Caco-2 (cell line): ENCODE measurements around the gene OTOGL. TPM values are rescaled to one million over a fixed set of nuclear protein-coding genes. Genes with fewer than 3 reads are reported as not detected.

Experiments
- BruUV-seq: library from RNA; stranded (reverse); fragments of 400-500 nt; replicated peaks from 2 replicates; lab custom pipeline; 2021; lab: Mats Ljungman, UMichigan
- CTCF ChIA-PET: fragments of 300-600 bp; sonication (Branson Sonifier 250); formaldehyde crosslinking; loops from one replicate; lab custom pipeline; 2022; ENCODE audit warnings: antibody characterized with exemption; lab: Charles Lee
- POLR2A ChIA-PET: fragments of 300-600 bp; sonication (Branson Sonifier 250); formaldehyde crosslinking; loops from one replicate; lab custom pipeline; 2022; ENCODE audit warnings: antibody characterized with exemption; lab: Charles Lee
- DNase-seq, 2 experiments: peaks; one replicate each; pipeline versions ENCODE4 v3.0.0 to v3.0.0-alpha.2; 2020 to 2022
- H3K27me3 ChIP-seq: replicated peaks from 2 replicates; pipeline ENCODE4 v1.6.0; 2011; ENCODE audit warnings: low read length; ENCODE audit not compliant: control insufficient read depth, insufficient read depth
- H3K36me3 ChIP-seq: 2 replicates; pipeline ENCODE4 v1.5.1; 2011; ENCODE audit warnings: low read length; ENCODE audit not compliant: control insufficient read depth, insufficient read depth
- H3K4me1 ChIP-seq: fragments of 250-450 bp; sonication (Bioruptor Pico); 2 replicates; pipeline ENCODE4 v1.5.1; 2020; ENCODE audit warnings: mild to moderate bottlenecking
- H3K4me3 ChIP-seq: 2 replicates; pipeline ENCODE4 v1.5.1; 2011; ENCODE audit warnings: low read depth, mild to moderate bottlenecking, control low read depth, low read length
- H3K9me3 ChIP-seq: fragments of 250-450 bp; sonication (Bioruptor Pico); 2 replicates; pipeline ENCODE4 v1.5.1; 2020; ENCODE audit warnings: mild to moderate bottlenecking, moderate library complexity
- H3K27ac Mint-ChIP-seq: one replicate; pipeline ENCODE4 v1.8.0; 2022; ENCODE audit warnings: mixed read lengths; ENCODE audit not compliant: unreplicated experiment
- H3K27me3 Mint-ChIP-seq: one replicate; pipeline ENCODE4 v1.8.0; 2022; ENCODE audit warnings: mixed read lengths; ENCODE audit not compliant: insufficient read depth, unreplicated experiment
- H3K36me3 Mint-ChIP-seq: one replicate; pipeline ENCODE4 v1.8.0; 2022; ENCODE audit warnings: mild to moderate bottlenecking, mixed read lengths; ENCODE audit not compliant: insufficient read depth, unreplicated experiment
- H3K4me1 Mint-ChIP-seq: one replicate; pipeline ENCODE4 v1.8.0; 2022; ENCODE audit warnings: low read depth, mixed read lengths; ENCODE audit not compliant: unreplicated experiment
- H3K4me3 Mint-ChIP-seq: one replicate; pipeline ENCODE4 v1.8.0; 2022; ENCODE audit warnings: mild to moderate bottlenecking, moderate library complexity, mixed read lengths; ENCODE audit not compliant: unreplicated experiment
- H3K9me3 Mint-ChIP-seq: one replicate; pipeline ENCODE4 v1.8.0; 2022; ENCODE audit warnings: mixed read lengths; ENCODE audit not compliant: unreplicated experiment
- intact Hi-C: fragments of 100-400 bp; cut with micrococcal nuclease; formaldehyde crosslinking; loops from one replicate; pipeline ENCODE4 v1.10.0; 2022; ENCODE audit not compliant: unreplicated experiment
- total RNA-seq: library from RNA; stranded (reverse); gene quantifications from 2 replicates; pipeline ENCODE4 v1.2.3, GENCODE V29; 2022
- TF ChIP-seq, protein P1 (sequence below), 2 experiments: fragments of 200-600 bp in 1 of 2; IDR thresholded peaks; 1 replicate in 1 of 2; 2 replicates in 1 of 2; pipeline versions ENCODE4 v1.5.1 to v1.8.0; 2011 to 2022; ENCODE audit warnings: antibody characterized with exemption in 1 of 2, control low read depth in 1 of 2, inconsistent platforms in 1 of 2, low read depth in 1 of 2, low read length in 1 of 2, mild to moderate bottlenecking in 1 of 2, moderate library complexity in 1 of 2; ENCODE audit not compliant: insufficient read depth in 1 of 2, severe bottlenecking in 1 of 2, unreplicated experiment in 1 of 2

The OTOGL gene
- total RNA-seq, 1 experiment from 2014 or later, result 0.39 TPM

DNA sequence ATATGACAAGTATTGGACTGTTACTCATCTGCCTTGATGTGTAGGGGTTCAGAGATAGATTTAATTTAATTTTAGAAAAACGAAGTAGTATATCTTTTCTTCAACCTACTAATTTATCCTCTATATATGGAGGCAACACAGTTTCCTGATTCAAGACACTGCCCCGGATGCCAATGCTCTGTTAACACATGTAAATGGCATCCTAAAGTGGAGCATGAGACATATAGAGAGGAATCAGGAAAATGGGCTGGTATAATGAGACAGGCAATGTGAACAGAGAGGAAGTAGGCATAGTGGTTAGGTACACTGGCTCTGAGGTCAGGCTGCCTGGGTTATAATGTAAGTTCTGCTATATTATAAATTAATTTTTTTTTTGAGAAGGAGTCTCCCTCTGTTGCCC is 85.6 kb downstream of the OTOGL start:
- Mint-ChIP-seq H3K27me3 (no peaks in the 10 kb centered on the region), H3K4me3 (no peak overlapping the region), H3K4me1 (no peaks in the 10 kb centered on the region), H3K36me3 (no peaks in the 10 kb centered on the region), H3K9me3 (no peaks in the 10 kb centered on the region), H3K27ac (no peak overlapping the region)
- H3K9me3 ChIP-seq, result no peaks in the 10 kb centered on the region
- TF ChIP-seq, protein P1, sequence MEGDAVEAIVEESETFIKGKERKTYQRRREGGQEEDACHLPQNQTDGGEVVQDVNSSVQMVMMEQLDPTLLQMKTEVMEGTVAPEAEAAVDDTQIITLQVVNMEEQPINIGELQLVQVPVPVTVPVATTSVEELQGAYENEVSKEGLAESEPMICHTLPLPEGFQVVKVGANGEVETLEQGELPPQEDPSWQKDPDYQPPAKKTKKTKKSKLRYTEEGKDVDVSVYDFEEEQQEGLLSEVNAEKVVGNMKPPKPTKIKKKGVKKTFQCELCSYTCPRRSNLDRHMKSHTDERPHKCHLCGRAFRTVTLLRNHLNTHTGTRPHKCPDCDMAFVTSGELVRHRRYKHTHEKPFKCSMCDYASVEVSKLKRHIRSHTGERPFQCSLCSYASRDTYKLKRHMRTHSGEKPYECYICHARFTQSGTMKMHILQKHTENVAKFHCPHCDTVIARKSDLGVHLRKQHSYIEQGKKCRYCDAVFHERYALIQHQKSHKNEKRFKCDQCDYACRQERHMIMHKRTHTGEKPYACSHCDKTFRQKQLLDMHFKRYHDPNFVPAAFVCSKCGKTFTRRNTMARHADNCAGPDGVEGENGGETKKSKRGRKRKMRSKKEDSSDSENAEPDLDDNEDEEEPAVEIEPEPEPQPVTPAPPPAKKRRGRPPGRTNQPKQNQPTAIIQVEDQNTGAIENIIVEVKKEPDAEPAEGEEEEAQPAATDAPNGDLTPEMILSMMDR (IDR thresholded peaks at IDR 0.05; ENCODE audit: insufficient read depth in 1 of 2, low read depth in 1 of 2, low read length in 1 of 2, severe bottlenecking in 1 of 2, unreplicated experiment in 1 of 2), result no peak
- POLR2A ChIA-PET, result no interaction called here
- H3K4me1 ChIP-seq, result no peaks in the 10 kb centered on the region
- intact Hi-C loops, result loop anchor here (5.0 to 10.0 kb wide), 4 partner anchors 200 to 493 kb away; partner anchors contain the start of gene PAWR
- CTCF ChIA-PET, result no interaction called here
- H3K4me3 ChIP-seq, result no peak overlapping the region
- BruUV-seq, result no TSS peak
- H3K27me3 ChIP-seq, result no peaks in the 10 kb centered on the region
- no peak for DNase-seq
- H3K36me3 ChIP-seq, result no peaks in the 10 kb centered on the region

DNA sequence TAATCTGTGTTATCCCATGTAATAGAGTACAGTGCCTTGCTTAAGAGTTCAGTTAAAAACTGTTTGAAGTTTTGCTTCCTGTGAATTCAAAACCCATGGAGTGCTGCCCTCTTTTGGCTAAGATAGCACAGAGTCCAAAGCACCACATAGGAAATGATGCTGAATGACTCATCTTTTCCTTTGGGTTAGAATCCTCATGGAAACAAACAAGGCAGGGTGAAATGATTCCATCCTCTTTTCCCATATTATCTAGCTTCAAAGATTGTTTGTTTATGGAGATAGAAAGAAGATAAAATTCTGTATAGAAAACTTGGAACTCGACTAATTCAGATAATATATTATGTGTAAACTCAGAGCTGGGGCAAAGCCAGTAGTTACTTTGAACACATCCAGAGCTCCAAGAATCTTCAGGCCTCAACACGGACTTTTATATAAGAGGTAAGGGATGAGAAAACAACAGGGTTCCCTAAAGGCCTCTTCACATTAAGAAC is 87.4 kb downstream of the OTOGL start:
- ChIA-PET CTCF (interaction anchor here (1.1 kb wide), 1 partner anchor 779 kb away, joined by 3 read pairs; no protein-coding TSS in a partner anchor), POLR2A (no interaction called here)
- H3K4me3 Mint-ChIP-seq, result no peak overlapping the region
- DNase-seq, result peak; percentile 63 to 67
- H3K4me1 Mint-ChIP-seq, result no peaks in the 10 kb centered on the region
- no peak overlapping the region for H3K27ac Mint-ChIP-seq
- no peaks in the 10 kb centered on the region for H3K9me3 ChIP-seq
- H3K27me3 Mint-ChIP-seq, result no peaks in the 10 kb centered on the region
- TF ChIP-seq, protein P1 (IDR thresholded peaks at IDR 0.05; ENCODE audit: insufficient read depth in 1 of 2, low read depth in 1 of 2, low read length in 1 of 2, severe bottlenecking in 1 of 2, unreplicated experiment in 1 of 2), result peak; percentile 62 to 83
- no peaks in the 10 kb centered on the region for H3K9me3 Mint-ChIP-seq
- intact Hi-C loops, result loop anchor here (1.0 to 10.0 kb wide), 9 partner anchors 135 to 778 kb away; partner anchors contain the start of genes PAWR and PPP1R12A
- no TSS peak for BruUV-seq
- H3K4me3 ChIP-seq, result no peak overlapping the region
- no peaks in the 10 kb centered on the region for H3K36me3 ChIP-seq
- H3K36me3 Mint-ChIP-seq, result no peaks in the 10 kb centered on the region
- no peaks in the 10 kb centered on the region for H3K27me3 ChIP-seq
- H3K4me1 ChIP-seq, result no peaks in the 10 kb centered on the region

DNA sequence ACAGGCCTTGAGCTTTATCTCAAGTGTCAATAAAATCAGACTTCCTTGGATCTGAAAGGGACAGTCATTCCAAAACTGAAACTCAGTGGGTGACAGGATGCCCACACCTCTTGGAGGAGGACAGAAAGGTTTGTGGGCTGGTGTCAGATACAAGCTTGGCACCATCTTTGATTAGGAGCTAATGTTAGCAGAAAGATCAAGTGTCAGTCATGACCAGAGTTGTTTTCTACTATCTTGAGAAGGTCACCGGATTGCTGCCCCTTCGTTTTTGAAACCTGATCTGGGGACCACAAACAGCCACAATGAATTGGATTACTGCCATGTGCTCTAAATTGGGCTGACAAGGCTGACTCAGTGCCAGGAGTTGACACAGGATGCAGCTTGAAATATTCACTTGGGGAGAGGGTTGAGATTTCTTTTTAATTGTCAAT is 88.3 kb downstream of the OTOGL start:
- Mint-ChIP-seq H3K27me3 (no peaks in the 10 kb centered on the region), H3K36me3 (no peaks in the 10 kb centered on the region), H3K4me3 (no peak overlapping the region), H3K9me3 (no peaks in the 10 kb centered on the region), H3K27ac (no peak overlapping the region), H3K4me1 (no peaks in the 10 kb centered on the region)
- H3K9me3 ChIP-seq, result no peaks in the 10 kb centered on the region
- POLR2A ChIA-PET, result no interaction called here
- no peaks in the 10 kb centered on the region for H3K27me3 ChIP-seq
- TF ChIP-seq, protein P1 (IDR thresholded peaks at IDR 0.05; ENCODE audit: insufficient read depth in 1 of 2, low read depth in 1 of 2, low read length in 1 of 2, severe bottlenecking in 1 of 2, unreplicated experiment in 1 of 2), result no peak
- H3K36me3 ChIP-seq, result no peaks in the 10 kb centered on the region
- CTCF ChIA-PET, result interaction anchor here (1.1 kb wide), 1 partner anchor 780 kb away, joined by 3 read pairs; no protein-coding TSS in a partner anchor
- BruUV-seq, result no TSS peak
- no peaks in the 10 kb centered on the region for H3K4me1 ChIP-seq
- intact Hi-C loops, result loop anchor here (2.0 to 10.0 kb wide), 5 partner anchors 203 to 495 kb away; partner anchors contain the start of genes PAWR and PPP1R12A
- no peak overlapping the region for H3K4me3 ChIP-seq
- DNase-seq, result no peak
